A673 (cell line): ENCODE results near the gene BCO1.

Experiments
- CTCF ChIP-seq: fragments of 300-800, 200-600 bp; sonication (generic); conservative IDR thresholded peaks from 2 replicates; pipeline ENCODE4 v1.5.1; 2017; ENCODE audit warnings: low read depth, mild to moderate bottlenecking, antibody characterized with exemption, low read length, moderate library complexity, mixed read lengths
- EZH2 ChIP-seq: fragments of 200-600 bp; sonication (generic); IDR thresholded peaks from 2 replicates; pipeline ENCODE4 v1.6.1; 2017; ENCODE audit warnings: borderline replicate concordance, low read depth, mild to moderate bottlenecking, mixed read lengths, antibody characterized with exemption, low read length; ENCODE audit not compliant: poor library complexity, severe bottlenecking

GRCh38 chr16:81195885-81196534 lies 42.5 kb upstream of the BCO1 start:
- TF ChIP-seq CTCF (no peak), EZH2 (no peak)
